ENCODE results near the gene GJB4.

DNA sequence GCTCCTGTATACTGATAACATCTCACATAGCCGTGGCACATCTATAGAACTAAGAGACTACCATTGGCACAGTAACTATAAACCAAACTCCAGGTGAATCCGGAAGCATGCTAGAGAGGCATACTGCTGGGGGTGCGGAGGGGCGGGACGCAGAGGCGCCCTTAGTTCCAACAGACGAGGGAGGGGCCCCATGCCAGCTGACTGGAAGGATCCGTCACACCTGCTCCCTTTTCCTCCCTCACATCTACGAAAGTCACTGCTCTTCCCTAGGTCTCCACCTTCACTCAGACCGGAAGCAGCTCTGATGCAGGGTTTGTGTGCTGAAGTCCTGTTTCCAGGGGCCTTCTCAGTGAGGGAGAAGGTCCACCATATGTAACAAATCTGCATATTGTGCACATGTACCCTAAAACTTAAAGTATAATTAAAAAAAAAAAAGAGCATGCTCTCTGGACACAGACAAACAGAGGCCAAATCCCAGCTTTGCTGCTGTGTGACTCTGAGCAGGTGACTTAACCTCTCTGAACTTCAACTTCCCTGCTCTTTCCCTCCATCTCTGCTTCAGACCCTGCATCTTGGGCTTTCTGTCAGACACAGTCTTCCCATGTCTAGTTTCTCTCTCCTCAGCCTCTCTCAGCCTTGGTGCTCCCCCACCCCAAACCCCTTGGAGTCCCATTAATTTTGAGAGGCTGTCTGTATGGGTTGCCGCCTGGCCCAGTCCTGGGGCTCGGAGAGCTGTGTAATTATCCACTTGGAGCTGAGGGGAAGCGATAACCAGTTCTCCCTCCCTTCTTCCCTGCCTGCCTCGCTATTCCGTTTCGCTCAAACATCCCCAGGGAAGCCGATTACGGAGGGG, 12.5 kb upstream of the GJB4 start:
- TF ChIP-seq POLR2AphosphoS5 (IDR thresholded peaks at IDR 0.05; ENCODE audit: low read depth, low read length) = no peak
- TF ChIP-seq POLR2A (IDR thresholded peaks at IDR 0.05; ENCODE audit: low read depth, low read length) = no peak

All from GM12892 (cell line).